Activated T-helper 1 cell treated with Interleukin-2 at 50 U/mL for 16 hours (primary cell): ENCODE results near the gene ZFHX3.

Experiments
- DNase-seq: peaks from one replicate; pipeline ENCODE4 v3.0.0-alpha.2; 2020; ENCODE audit warnings: low read depth

The ZFHX3 gene

DNA sequence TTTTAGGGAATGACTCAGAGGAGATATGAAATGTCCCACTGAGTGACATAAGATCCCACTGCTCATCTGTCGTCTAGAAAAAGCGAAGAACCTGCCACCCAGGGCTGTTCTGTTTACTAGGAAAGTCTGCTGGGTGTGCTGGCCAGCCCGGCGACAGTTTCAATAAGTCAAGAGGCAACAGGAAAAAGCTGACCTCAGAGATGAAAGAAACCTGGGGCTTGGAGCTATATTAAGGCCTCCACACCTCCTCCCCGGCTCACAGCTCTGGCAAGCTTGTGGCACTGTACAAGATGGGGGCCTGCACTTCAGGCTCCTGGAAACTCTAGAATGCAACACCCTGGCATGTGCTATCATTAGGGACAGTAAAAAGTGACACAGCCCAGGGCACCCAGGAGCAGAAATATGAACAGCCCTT is 10.6 kb downstream of the ZFHX3 start:
- no peak for DNase-seq

DNA sequence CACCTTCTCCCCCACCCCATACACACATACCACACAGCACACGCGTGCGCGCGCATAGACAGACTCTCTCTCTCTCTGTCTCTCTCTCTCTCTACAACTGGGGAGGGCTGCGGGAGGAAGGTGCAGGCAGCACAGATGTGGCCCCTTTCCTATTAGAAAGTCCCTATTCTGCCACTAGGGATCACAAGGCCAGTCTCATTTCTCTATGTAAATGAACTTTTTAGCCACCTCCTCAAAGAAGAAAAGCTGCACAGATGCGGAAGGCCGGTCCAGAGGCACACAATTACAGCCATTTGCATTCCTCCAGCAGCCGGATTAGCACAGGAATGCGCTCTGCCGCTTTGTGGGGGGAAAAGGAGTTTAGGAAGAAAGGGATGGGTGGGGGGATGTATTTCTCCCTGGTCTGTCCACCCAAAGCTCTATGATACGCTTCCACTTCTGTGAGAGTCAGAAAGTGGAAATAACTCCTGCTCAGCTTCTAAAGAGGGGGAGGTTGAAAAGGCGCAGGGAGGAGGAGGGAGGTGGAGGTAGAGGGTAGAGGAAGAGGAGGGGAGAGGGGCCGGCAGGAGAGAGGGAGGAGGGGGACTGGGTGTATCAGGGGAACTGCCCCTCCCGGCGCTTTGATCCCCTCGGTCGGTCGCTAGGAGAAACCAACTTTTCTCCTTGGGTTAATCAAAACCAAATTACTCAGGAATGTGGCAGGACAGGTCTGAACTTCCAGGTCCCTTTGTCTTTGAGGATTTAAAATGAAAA is 11.7 kb downstream of the ZFHX3 start:
- DNase-seq: no peak

DNA sequence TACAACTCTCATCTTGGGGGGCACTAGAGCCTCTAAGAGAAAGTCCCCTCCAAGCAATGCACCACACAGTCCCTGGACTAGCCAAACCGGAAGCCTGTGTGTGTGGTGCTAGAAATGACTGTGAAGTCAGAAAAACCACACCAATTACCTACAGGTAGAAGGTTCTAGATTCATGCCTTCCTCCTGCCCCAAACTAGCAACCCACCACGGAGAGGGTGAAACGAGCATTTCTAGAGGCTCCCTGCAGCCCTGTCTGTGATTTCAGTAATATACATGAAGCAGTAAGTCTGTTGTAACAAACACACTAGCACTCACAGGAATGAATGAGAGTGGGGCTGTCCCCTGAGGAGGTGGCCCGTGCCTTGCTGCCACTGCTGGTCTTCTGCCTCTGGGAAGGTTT is 13.6 kb downstream of the ZFHX3 start:
- DNase-seq: no peak

DNA sequence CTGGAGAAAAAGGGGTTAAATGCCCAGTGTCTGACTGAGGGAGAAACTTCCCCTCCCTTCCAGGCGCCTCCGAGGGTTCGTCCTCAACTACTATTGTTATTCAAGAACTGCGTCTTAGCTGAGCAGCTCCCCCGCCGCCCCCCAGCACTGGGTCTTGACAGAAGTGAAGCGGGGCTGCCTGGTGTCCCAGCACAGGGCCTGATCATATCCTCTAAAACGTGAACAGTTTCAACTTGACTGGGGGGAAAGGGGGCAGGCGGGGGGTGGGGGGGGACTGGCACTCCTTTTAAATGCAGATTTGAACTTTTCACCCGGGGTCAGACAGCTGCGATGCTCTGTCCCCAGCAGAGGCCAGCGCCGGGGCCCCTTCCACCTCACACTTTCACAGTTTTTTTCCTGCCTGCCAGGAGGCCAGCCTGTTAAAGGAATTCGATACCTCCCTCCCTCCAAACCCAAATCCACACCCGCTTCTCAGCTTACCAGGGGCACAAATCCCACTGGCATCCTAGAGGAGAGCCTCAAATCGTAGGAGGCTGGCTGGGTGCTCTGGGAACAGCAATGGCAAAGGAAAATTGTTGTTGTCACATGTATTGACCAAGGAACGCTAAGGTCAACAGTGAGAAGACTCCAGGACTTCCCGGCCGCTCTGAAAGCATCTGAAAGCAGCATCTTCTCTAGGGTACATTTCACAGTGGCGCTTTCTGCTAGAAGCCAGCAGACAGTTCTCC is 14.5 kb downstream of the ZFHX3 start:
- no peak for DNase-seq

DNA sequence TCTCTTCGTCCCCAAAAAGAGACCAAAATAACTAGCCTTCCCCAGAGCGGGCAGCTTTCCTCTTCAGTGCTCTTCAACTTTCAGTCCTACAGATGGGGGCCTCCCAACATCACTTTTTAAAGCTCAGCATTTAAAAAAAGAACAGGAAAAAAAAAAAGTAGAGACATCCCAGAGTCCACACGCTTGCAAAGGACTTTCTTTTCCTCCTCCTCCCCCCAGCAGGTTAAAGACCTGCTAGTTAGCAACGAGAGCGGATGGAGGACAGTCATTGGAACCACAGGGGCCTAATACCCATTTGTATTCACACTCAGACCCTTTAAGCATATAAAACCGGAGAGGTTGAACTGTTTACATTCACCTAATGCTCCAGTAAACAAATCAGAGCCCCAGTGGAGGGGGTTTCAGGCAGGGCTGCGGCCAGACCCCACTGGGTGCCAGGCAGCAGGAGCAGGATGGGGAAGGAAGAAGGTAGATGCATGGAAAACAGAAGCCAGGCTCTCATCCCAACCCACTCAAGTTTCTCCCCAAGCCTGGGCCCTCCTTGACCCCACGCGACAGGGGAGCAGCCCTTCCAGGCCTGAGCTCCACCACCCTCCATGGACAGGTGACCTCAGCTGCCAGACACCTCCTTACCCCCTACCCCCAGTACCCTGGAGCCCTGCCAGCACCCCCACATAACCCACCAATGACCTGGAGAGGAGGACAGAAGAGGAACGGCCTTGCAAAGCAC is 15.2 kb downstream of the ZFHX3 start:
- no peak for DNase-seq

DNA sequence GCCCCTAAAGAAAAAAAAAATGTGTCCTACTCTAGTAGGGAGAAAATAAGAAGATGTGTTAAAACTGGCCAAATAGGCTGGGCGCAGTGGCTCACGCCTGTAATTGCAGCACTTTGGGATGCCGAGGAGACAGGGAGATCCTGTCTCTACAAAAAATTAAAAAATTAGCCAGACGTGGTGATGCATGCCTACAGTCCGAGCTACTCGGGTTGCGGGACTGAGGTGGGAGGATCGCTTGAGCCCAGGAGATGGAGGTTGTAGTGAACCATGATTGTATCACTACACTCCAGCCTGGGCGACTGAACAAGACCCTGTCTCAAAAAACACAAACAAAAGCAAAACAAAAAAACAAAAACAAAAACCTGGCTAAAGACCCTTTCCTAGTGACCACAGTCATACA is 15.9 kb downstream of the ZFHX3 start:
- no peak for DNase-seq

DNA sequence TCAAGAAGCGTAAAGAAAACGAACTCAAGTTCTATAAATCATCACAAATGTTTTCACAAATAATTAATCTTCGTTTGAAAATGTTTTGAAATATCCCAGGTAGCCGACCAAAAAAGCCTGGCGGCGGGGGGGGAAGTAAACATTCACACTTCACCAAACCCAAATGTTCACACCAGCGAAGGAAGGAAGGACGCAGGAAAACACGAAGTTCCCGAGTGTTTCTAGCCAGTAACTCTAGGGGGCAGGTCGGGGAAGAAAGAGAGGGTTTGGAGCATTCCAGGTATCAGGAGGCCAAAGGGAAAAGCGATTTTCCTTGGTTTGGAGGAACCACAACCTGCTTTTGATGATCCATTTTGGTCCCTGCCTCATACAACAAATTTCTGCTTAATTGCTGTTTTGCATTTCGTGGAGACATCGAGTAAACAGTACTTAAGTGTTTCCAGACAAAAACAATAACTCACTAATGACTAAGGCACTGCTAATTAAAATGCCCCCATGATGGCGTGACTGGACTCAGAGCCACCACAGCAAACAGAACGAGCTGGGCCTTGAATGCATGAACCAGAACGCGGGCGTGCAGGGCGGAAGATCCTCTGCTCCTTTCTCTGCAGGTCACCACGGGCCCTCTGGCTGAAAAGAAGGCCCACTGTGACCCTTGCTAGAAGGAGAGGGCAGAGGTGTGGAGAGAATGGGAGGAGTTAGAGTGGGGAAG is 16.6 kb downstream of the ZFHX3 start:
- DNase-seq: no peak

DNA sequence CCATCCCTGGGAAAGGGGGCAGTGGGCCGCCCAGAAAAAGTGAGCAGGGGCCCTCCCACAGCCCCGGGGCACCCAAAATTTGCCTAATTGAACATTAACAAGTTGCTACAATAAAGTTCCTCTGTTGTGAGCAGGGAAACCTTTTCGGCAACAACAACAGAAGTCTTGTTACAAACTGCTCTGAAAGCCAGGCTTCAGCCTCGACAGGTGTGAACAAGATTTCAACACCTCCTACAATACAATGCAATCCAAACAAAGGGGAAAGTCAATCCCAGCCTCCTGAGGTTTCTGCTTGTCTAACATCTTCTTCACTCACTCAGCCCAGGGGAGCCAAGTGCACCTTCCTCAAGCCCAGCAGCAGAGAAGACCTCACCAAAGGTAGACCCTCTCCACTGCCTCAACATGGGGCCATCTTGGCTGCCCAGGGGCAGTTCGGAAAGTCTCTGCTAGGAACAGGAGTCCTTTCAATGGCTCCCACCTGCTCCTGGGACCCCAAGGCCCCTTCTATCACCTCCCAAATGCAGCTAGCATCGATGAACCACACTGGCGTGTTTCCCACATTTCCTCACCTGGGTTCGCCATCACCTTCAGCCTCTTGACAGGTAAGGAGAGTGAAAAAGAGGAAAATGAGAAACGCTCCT is 19.1 kb downstream of the ZFHX3 start:
- no peak for DNase-seq

DNA sequence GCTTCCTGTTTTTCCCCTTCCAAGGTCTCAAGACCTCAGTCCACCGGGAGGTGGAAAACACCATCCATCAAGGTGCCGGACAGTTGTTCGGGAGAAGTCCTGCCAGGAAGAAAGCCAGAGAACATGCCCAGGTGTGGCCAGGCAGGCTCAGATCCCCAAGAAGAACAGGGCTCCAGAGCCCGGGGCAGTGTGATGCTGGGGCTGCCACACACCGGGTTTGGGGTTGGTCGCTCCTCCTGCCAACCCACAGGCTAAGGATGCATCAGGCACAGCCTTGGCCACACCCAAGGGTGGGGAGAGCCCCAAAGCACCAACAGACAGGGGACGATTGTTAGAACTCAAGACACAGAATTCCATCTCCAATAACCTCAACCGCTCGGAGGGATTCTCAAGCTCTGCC is 19.7 kb downstream of the ZFHX3 start:
- DNase-seq: no peak

DNA sequence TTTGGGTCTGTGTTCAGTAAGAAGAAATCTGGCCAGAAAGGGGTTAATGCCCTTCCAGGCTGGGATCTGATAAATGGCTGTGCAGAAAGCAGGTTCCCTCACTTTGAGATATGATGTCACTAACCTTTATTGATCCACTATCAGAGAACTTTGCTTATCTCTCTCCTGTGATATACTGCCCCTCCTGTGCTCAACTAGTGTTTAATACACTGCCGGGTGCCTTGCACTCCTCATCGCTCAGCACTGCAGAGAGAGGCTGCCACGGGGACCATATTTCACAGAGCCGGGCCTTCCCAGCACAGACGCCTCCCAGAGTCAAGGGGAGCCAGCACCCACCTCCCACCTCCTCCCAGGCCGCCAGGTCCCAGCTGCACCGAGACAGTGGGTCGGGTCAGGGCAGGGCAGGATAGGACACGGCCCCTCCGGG is 20.2 kb downstream of the ZFHX3 start:
- no peak for DNase-seq

DNA sequence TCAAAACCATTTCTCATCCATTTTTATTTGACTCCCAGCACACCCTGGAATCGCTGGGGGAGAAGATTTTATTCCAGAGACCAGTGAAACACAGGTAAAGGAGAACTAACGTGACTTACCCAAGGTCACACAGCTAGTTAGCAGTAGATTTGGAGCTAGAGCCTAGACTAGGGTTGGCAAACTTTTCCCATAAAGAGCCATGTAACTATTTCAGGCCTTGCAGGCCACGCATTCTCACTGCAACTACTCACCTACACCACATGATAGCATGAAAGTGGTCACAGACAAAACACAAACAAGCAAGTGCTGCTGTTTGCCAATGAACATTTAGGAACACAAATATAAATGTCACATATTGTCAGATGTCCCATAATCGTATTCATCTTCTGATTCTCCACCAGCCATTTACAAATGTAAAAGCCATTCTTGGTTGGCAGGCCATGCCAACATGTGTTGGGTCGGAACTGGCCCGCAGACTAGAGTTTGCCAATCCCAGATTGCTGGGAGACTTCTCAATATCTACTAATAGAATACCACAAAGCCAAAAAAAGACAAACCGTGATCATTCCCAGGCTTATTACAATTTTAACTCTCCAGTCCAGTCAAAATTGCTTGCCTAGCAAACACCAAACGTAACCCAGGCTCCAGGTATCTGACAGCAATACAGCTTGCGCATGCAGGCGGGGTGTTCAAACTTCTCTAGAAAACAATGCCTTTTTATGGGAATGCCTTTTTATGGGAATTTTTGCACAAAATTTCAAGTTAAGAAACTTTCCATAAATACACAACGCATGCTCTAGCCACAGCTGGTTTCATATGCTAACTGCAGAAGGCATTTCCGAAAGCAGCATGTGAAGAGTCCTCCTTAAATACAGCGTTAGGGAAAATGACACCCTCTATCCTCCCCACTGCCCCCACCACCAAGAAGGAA is 20.9 kb downstream of the ZFHX3 start:
- no peak for DNase-seq

DNA sequence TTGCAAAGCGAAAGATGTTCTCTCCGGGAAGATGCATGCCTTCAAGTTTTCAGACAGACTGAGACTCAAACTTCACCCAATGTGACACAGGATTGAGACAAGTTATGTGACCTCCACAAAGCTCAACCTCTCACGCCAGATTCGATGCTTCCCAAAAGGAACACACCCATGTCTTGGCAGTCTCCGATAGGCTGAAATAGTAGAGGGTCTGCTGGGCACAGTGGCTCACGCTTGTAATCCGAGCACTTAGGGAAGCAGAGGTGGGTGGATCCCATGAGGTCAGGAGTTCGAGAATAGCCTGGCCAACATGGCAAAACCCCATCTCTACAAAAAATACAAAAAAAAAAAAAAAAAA is 22.1 kb downstream of the ZFHX3 start:
- no peak for DNase-seq

DNA sequence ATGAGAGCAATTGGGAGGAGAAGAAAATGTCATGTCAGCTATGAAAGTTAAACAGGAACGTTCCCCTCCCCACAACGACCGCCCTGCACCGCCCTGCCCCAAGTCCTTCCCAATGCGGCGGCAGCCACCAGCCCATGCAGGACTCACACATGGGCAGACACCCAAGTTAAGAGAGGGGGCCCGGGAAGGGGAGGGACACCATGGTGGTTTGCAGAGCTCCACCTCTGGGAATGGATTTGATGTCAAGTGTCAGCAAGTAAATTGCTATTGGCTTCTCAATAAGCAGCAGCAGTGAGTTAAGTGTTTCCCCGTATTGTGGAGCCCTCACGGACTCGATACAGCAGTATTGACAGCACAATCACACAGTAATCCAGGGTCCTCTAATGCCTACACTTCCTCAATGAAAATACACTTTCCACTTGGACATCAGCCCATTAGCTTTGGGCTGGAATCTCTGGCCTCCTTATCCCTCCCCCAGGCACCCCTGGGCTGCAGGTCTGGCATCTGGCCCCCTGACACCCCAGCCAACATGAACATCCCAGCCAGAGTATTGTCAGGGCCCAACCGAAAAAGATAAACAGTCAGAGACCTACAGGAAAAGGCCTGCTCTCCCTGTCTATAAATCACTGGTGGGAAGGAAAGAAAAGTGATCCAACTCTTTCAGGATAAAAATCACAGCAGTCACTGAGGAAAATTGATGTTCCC is 22.6 kb downstream of the ZFHX3 start:
- no peak for DNase-seq

DNA sequence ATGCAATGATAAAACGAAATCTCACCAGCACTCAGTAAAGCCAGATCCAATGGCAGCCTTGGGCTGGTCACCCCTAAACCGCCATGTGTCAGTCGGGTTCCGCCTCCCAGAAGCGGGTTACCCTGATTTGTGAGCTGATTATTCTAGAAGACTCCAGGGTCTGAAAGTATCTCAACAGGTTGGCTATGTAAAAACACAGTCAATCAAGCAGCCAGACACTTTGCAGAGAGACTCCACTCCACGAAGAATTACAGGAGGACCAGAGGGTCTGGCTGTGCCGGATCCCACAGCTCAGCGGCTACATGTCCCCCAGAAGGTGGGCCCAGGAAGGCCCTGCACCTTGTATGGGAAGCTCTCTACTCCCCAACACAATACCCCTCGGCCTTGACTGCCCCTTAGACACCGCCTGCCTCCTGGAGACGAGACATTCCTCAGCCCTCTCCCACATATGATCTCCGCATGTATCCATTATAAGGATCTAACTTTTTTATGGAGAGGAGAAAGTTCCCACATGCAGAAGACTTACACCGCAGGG is 23.3 kb downstream of the ZFHX3 start:
- no peak for DNase-seq

DNA sequence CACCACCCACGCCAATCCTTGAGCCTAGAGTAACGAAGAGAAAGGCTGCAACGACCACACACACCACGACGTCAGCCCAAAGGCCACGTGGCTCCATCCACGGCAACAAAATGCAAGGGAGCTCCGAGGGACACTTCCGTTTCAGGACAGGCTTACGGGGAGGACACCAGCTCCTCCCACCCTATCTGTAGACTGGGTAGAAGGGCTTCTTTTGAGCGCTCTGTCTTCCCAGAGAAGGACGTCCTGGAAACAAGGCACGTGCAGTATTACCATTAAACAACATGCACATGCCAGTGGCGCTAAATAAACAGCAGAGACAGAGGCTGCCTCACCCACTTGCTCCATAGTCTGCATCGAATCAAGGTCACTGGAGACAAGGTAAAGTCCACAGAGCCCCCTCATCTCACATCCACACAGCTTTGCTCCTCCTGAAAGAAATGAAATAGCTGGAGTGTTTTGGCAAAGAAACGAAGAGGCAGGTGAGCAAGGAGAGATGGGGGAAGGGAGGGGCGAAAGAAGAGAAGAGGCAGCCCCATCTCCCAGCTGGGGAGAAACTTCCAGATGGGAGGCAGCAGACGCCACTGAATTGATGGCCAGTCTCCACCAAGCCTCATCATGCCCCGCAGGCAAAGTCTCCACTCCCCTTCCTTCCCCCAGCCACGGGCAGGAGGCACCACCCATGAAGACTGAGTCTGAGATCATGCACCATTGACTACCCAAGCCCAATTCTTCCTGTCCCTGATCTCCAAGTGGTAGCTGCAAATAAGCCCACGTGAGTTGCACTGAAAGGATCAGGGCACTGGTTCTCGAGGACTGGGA is 24.0 kb downstream of the ZFHX3 start:
- DNase-seq: no peak

DNA sequence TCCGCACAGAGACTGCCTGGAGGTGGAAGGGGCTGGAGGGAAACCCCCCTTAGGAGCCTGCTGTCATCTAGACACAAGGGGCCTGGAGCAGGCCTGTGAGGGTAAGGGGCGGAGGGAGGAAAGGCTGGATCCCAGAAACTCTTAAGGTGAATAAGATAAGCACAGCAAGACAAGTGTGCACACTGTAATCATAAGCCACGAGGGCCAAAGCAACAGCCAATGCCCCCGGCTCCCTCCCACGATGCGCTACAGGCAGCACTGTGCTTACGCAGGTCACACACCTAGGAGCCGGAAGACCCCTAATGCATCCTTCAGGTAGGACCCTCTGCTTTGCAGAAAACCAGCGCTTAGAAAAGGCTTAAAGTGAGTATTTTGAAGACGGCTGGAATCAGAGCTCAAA is 24.6 kb downstream of the ZFHX3 start:
- no peak for DNase-seq

DNA sequence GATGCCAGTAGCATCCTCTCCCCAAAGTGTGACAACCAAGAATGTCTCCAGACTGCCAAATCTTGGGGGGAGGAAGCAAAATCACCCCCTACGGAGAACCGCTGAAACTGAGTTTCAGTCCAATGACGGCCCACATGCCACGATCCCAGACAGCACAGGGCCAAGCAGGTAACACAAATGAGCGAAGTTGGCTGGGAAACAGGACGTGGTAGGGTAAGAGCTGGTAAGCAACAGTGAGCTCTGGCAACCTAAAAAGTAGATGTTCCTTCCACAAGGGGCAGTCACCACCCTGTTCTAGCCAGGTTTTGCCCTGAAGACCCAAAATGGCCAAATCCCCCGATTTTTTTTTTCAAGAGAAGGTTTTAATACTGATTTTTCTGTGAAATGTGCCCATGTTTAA is 25.4 kb downstream of the ZFHX3 start:
- no peak for DNase-seq

DNA sequence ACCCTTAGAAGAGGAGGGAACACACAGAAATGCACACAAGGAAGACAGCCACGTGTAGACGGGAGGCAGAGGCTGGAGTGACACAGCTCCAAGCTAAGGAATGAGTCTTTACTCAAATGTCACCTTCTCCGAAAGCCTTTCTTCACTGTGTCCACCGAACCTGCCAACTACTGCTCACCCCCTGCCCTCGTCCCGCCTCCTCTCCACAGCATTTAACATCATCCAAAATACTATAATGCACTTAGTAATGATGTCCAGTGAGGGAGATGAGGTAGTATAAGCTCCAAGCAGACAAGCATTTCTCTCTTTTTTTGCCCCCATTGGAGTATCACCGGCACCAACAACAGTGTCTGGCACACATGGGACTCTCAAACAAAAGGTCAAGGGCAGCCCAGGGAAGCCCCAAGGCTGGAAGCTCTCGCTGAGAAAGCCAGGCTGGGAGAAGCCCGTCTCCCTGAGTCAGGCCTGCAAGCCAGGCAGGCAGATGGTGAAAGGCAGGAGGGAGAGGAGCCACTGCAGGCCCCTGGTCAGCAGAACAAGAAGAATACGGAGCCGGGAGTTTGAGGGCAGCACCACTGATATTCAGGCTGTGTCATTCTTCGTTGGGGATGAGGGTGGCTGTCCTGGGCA is 25.9 kb downstream of the ZFHX3 start:
- DNase-seq: no peak
